MG63 (cell line): ENCODE data around the gene SLC35D2. TPM values are rescaled to one million over a fixed set of nuclear protein-coding genes. Genes with fewer than 3 reads are reported as not detected.
A peak's percentile ranks its signal among the peaks of the same experiment; 100 is the strongest.
"Not testable (repeated sequence)": the region's sequence is repeated elsewhere in the genome, so short reads cannot be mapped to it uniquely, and the experiment has no call there.

ENCODE experiments used
- DNase-seq: peaks from one replicate; pipeline ENCODE4 v3.0.0-alpha.2; 2020
- H3K27me3 ChIP-seq: fragments of 250-450 bp; sonication (Bioruptor Pico); 2 replicates; pipeline ENCODE4 v1.5.1; 2020; ENCODE audit warnings: mild to moderate bottlenecking, moderate library complexity
- H3K36me3 ChIP-seq: fragments of 250-450 bp; sonication (Bioruptor Pico); 2 replicates; pipeline ENCODE4 v1.5.1; 2020; ENCODE audit warnings: mild to moderate bottlenecking, moderate library complexity
- H3K4me3 ChIP-seq: fragments of 250-450 bp; sonication (Bioruptor Pico); 2 replicates; pipeline ENCODE4 v1.5.1; 2020; ENCODE audit warnings: mild to moderate bottlenecking, moderate library complexity
- H3K9me3 ChIP-seq: fragments of 250-450 bp; sonication (Bioruptor Pico); 2 replicates; pipeline ENCODE4 v1.5.1; 2020; ENCODE audit warnings: mild to moderate bottlenecking, moderate library complexity
- total RNA-seq: library from RNA; depleted of rRNA; stranded (reverse); fragments of >200 nt; shearing (Covaris generic); gene quantifications from 2 replicates; pipeline ENCODE4 v1.2.3, GENCODE V29; 2014; ENCODE audit warnings: low replicate concordance

The SLC35D2 gene
- total RNA-seq, 1 experiment from 2014 or later: 15.4 TPM

- no peak for DNase-seq
- Histone ChIP-seq H3K36me3 (peaks cover 11% of the 10 kb centered on the region), H3K27me3 (no peaks in the 10 kb centered on the region), H3K4me3 (no peak overlapping the region), H3K9me3 (no peaks in the 10 kb centered on the region; the same call in 1 of the 2 replicates)
Measured at GRCh38 chr9:96381125-96381524, 2.4 kb downstream of the SLC35D2 start.

- no peaks in the 10 kb centered on the region; the same call in 1 of the 2 replicates for H3K9me3 ChIP-seq
- peaks cover 3% of the 10 kb centered on the region; the same call in 1 of the 2 replicates for H3K36me3 ChIP-seq
- H3K4me3 ChIP-seq: no peak overlapping the region
- no peak for DNase-seq
- no peaks in the 10 kb centered on the region for H3K27me3 ChIP-seq
Measured at GRCh38 chr9:96379461-96379860, 4.0 kb downstream of the SLC35D2 start.

- Histone ChIP-seq H3K4me3 (no peak overlapping the region), H3K9me3 (no peaks in the 10 kb centered on the region; the same call in 1 of the 2 replicates), H3K27me3 (no peaks in the 10 kb centered on the region), H3K36me3 (peaks cover 3% of the 10 kb centered on the region; the same call in 1 of the 2 replicates)
- DNase-seq: no peak
Measured at GRCh38 chr9:96378187-96378586, 5.3 kb downstream of the SLC35D2 start.

GRCh38 chr9:96376891-96377874 is 6.3 kb downstream of the SLC35D2 start:
- peak; percentile 32 for DNase-seq

GRCh38 chr9:96375507-96375906 is 8.0 kb downstream of the SLC35D2 start:
- not testable (repeated sequence) for H3K36me3 ChIP-seq, DNase-seq, H3K9me3 ChIP-seq, H3K4me3 ChIP-seq, H3K27me3 ChIP-seq

More at GRCh38 chr9:96376891-96377874, 6.3 kb downstream of the SLC35D2 start:
- H3K4me3 ChIP-seq: no peak overlapping the region
- peaks cover 3% of the 10 kb centered on the region; the same call in 1 of the 2 replicates for H3K36me3 ChIP-seq
- no peaks in the 10 kb centered on the region; the same call in 1 of the 2 replicates for H3K9me3 ChIP-seq
- no peaks in the 10 kb centered on the region for H3K27me3 ChIP-seq

GRCh38 chr9:96367943-96368342 is 15.6 kb downstream of the SLC35D2 start:
- peaks cover 8% of the 10 kb centered on the region for H3K36me3 ChIP-seq
- H3K27me3 ChIP-seq: no peaks in the 10 kb centered on the region
- H3K4me3 ChIP-seq: no peak overlapping the region
- no peak for DNase-seq
- no peaks in the 10 kb centered on the region for H3K9me3 ChIP-seq

GRCh38 chr9:96363175-96363967 is 20.1 kb downstream of the SLC35D2 start:
- no peak for DNase-seq
- no peaks in the 10 kb centered on the region for H3K27me3 ChIP-seq
- H3K9me3 ChIP-seq: no peaks in the 10 kb centered on the region
- H3K4me3 ChIP-seq: no peak overlapping the region
- H3K36me3 ChIP-seq: peaks cover 8% of the 10 kb centered on the region

- not testable (repeated sequence) for H3K27me3 ChIP-seq, H3K36me3 ChIP-seq, H3K4me3 ChIP-seq, H3K9me3 ChIP-seq, DNase-seq
Measured at GRCh38 chr9:96362119-96362518, 21.4 kb downstream of the SLC35D2 start.

- peaks cover 8% of the 10 kb centered on the region for H3K36me3 ChIP-seq
- no peak for DNase-seq
- H3K4me3 ChIP-seq: no peak overlapping the region
- no peaks in the 10 kb centered on the region for H3K27me3 ChIP-seq
- H3K9me3 ChIP-seq: no peaks in the 10 kb centered on the region
Measured at GRCh38 chr9:96361668-96362067, 21.8 kb downstream of the SLC35D2 start.

- peaks cover 8% of the 10 kb centered on the region for H3K36me3 ChIP-seq
- no peaks in the 10 kb centered on the region for H3K9me3 ChIP-seq
- no peak for DNase-seq
- H3K27me3 ChIP-seq: no peaks in the 10 kb centered on the region
- no peak overlapping the region for H3K4me3 ChIP-seq
Measured at GRCh38 chr9:96360976-96361375, 22.5 kb downstream of the SLC35D2 start.

- not testable (repeated sequence) for H3K36me3 ChIP-seq, H3K9me3 ChIP-seq, DNase-seq, H3K4me3 ChIP-seq, H3K27me3 ChIP-seq
Measured at GRCh38 chr9:96360523-96360922, 23.0 kb downstream of the SLC35D2 start.

- no peaks in the 10 kb centered on the region; the same call in 1 of the 2 replicates for H3K36me3 ChIP-seq
- no peak overlapping the region for H3K4me3 ChIP-seq
- DNase-seq: no peak
- no peaks in the 10 kb centered on the region for H3K9me3 ChIP-seq
- no peaks in the 10 kb centered on the region for H3K27me3 ChIP-seq
Measured at GRCh38 chr9:96350866-96351265, 32.6 kb downstream of the SLC35D2 start.

- no peak overlapping the region for H3K4me3 ChIP-seq
- no peaks in the 10 kb centered on the region for H3K27me3 ChIP-seq
- no peaks in the 10 kb centered on the region for H3K9me3 ChIP-seq
- DNase-seq: no peak
- H3K36me3 ChIP-seq: peaks cover 3% of the 10 kb centered on the region; the same call in 1 of the 2 replicates
Measured at GRCh38 chr9:96348261-96348660, 35.2 kb downstream of the SLC35D2 start.

- H3K9me3 ChIP-seq: no peaks in the 10 kb centered on the region
- H3K27me3 ChIP-seq: no peaks in the 10 kb centered on the region
- no peak overlapping the region for H3K4me3 ChIP-seq
- DNase-seq: no peak
- peaks cover 5% of the 10 kb centered on the region; the same call in 1 of the 2 replicates for H3K36me3 ChIP-seq
Measured at GRCh38 chr9:96345551-96345950, 38.0 kb downstream of the SLC35D2 start.

- peak; percentile 69 for DNase-seq
- H3K27me3 ChIP-seq: no peaks in the 10 kb centered on the region
- H3K36me3 ChIP-seq: peaks cover 5% of the 10 kb centered on the region; the same call in 1 of the 2 replicates
- H3K9me3 ChIP-seq: no peaks in the 10 kb centered on the region
- no peak overlapping the region for H3K4me3 ChIP-seq
Measured at GRCh38 chr9:96344458-96345180, 38.9 kb downstream of the SLC35D2 start.
